ENCODE measurements around the gene DPP6.

The DPP6 gene

DNA sequence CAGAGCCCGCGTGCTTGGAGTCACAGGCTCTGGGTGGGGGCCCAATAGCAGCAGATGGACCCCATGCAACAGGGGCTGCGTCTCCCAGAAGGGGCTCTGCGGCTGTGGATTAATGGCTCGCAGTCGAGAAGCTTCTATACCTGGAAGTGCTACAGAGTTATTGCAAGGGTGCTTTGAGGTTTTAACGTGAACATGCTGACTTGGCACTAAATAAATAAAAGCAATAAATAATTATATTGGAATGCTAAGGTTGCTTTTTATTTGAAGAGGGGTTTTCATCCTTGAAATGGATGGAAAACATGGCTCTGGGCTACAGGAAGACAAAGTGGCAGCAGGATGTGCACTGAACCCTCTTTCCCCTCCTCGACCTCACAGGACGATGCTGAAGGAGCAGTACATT, 828.3 kb downstream of the DPP6 start:
- no peak for DNase-seq (ENCODE audit: low spot score)

DNA sequence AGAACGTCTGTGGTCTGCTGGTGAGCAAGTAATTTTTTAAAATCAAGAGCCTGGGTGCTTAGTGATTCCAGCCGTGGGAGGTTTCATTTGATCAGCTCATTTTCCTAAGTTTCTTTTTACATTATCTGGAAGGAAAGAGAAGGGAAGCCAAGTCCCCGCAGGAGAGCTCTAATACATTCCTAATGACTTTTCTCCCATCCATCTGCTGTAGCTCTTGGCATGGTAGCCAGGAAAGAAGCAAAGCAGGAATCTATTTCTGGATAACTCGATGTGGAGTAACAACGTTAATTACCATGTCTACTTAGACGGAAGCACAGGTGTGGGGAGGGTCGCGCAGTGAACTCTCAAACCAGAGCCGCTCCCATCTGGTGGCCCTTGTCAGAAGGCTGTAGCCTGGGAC, 828.8 kb downstream of the DPP6 start:
- no peak for DNase-seq (ENCODE audit: low spot score)

- DNase-seq (ENCODE audit: low spot score) = no peak
Measured at GRCh38 chr7:154881526-154881925, 829.3 kb downstream of the DPP6 start.

- DNase-seq (ENCODE audit: low spot score) = no peak
Measured at GRCh38 chr7:154882931-154883474, 830.8 kb downstream of the DPP6 start.

DNA sequence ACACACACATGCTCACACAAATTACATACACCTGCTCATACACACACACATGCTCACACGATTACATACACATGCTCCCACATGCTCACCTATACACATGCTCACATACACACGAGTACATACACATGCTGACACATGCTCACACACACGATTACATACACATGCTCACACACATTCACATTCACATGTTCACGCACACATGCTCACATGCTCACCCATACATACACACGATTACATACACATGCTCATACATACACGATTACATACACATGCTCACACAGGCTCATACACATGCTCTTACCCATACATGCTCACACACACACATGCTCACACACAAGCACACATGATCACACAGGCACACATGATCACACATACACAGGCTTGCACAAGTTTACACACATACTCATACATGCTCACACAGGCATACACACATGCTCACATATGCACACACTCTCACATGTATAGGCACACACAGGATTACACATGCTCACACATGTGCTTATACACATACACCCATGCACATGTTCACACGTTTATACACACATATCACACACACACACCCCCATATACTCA, 832.2 kb downstream of the DPP6 start:
- no peak for DNase-seq (ENCODE audit: low spot score)

GRCh38 chr7:154886591-154886990, 834.4 kb downstream of the DPP6 start:
- no peak for DNase-seq (ENCODE audit: low spot score)

DNA sequence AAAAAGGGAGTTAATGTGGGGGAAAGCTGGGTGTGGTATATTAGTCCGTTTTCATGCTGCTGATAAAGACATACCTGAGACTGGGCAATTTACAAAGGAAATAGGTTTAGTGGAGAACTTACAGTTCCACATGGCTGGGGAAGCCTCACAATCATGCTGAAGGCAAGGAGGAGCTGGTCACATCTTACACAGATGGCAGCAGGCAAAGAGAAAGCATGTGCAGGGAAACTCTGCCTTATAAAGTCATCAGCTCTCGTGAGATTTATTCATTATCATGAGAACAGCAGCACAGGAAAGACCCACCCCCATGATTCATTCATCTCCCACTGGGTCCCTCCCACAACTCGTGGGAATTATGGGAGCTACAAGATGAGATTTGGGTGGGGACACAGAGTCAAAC, 836.5 kb downstream of the DPP6 start:
- DNase-seq (ENCODE audit: low spot score) = no peak

DNA sequence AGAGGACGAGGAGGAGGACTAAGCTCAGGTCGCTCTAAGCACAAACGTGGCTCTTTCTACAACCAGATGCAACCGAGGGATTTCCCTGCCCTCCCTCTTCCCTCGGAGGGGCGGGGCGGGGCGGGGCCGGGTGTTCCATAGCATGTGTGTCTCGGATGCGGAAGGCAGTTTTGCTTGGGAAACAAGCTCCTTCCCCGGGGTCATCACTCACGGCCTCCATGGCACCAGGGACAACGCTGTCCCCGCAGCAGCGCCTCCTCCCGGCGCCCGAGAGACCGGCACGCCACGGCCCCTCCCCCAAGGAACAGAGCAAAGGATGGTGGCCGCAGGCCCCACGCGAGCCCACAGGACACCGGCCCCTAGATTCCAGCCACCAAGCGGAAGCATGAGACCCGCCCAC, 840.3 kb downstream of the DPP6 start:
- no peak for DNase-seq (ENCODE audit: low spot score)

- DNase-seq (ENCODE audit: low spot score) = no peak
Measured at GRCh38 chr7:154896076-154896475, 843.9 kb downstream of the DPP6 start.

- DNase-seq (ENCODE audit: low spot score) = no peak
Measured at GRCh38 chr7:154898973-154899855, 847.0 kb downstream of the DPP6 start.

DNA sequence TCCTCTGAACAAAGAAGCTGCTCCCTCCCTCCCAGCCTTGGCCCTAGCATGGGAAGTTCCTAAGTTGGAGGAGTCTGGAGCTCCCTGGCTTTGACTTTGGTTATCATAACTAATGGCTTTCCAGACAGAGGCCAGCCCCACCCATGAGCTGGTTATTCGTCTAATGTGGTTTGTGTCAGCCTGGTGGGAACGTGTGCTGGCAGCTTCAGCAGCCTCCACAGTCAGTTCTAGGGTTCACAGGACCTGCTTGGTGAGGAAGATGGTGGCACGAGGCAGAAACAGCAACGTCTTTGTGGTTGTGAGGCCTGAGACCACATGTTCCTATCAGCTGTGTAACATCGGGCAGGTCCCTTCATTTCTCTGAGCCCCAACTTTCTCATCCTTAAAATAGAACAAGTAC, 847.7 kb downstream of the DPP6 start:
- DNase-seq (ENCODE audit: low spot score) = no peak

DNA sequence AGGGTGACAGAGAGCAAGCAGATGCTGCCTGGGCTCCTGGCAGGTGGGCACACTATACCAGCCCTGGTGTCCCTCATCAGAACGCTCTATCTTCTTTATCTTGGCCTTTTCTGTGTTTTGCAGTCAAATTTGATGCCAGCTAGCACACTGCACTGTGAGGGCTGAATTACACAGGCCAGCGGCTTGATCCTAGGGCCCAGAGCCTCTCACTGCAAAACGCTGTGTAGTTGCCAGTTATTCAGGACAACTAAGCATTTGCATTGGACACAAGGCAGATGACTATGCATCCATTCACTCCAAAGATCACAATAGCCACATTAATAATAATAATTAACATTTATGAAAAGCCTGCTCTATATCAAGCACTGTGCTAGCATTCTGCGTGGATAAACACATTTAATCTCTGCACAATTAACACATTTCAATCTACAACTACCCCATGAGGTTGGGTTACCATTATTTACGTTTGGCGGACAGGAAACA, 850.4 kb downstream of the DPP6 start:
- no peak for DNase-seq (ENCODE audit: low spot score)

DNA sequence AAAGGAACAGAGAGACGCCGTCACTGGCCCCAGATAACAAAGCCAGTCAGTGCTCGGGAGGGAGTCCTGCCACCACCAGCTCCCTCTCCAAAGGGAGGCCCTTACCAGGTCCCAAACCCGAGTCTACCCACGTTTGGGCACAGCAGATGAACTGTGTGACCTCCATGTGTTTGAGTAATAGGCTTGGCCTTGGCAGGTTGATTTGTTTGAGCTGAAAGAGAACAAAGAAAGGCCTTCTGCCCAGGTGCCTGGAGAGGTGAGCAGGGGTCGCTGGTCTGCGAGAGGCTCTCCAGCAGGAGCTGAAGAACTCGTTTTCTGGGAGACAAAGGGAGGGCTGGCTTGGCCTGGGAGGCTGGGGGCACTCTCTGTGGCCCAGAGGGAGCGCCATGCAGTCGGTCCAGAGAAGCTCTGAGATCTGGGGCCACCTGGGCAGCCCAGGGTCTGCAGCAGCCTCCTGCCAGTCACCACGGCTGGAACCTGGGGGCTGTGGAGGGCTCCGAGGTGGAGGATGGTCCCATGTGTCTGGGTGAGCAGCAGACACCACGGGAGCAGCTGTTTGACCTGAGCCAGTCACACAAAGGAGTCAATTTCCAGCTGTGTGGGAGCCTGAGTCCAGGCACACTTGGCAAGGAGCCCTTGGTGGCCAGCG, 851.0 kb downstream of the DPP6 start:
- no peak for DNase-seq (ENCODE audit: low spot score)

GRCh38 chr7:154905146-154905545, 852.9 kb downstream of the DPP6 start:
- DNase-seq (ENCODE audit: low spot score) = no peak

DNA sequence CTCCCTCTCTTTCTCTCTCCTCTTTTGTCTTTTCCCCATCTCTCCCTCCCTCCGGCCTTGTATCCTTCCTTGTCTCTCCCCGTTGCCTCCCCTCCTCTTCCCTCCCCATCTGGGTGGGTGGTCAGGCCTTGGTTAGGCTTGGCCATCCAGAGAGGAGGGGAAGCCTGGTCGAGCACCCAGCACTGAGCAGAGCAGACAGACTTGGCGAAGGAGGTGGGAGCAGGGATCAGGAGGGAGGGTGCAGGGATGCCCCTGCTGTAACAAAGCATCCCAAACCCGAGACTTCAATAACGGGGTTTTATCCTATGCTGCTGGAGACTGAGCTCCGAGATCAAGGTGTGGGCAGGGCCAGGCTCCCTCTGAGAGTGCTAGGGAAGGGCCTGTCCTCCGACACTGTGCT, 853.4 kb downstream of the DPP6 start:
- DNase-seq (ENCODE audit: low spot score) = no peak

DNA sequence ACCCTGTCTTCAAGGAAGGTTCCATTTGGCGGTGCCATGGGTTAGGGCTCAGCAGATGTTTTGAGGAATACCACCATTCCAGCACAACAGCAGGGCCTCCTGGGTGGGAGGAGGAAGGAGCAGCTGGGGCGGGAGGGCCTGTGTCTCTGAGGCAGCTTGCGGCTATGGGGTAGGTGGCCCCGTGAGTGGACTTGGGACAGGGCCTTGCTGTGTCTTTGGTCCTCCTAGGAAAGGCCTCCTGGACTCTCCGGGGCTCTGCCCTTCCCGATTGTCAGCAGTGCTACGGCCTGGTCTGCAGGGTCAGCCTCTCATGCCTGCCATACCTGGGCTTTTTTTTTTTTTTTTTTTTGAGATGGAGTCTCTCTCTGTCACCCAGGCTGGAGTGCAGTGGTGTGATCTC, 854.0 kb downstream of the DPP6 start:
- DNase-seq (ENCODE audit: low spot score) = no peak

- no peak for DNase-seq (ENCODE audit: low spot score)
Measured at GRCh38 chr7:154906736-154907355, 854.6 kb downstream of the DPP6 start.

DNA sequence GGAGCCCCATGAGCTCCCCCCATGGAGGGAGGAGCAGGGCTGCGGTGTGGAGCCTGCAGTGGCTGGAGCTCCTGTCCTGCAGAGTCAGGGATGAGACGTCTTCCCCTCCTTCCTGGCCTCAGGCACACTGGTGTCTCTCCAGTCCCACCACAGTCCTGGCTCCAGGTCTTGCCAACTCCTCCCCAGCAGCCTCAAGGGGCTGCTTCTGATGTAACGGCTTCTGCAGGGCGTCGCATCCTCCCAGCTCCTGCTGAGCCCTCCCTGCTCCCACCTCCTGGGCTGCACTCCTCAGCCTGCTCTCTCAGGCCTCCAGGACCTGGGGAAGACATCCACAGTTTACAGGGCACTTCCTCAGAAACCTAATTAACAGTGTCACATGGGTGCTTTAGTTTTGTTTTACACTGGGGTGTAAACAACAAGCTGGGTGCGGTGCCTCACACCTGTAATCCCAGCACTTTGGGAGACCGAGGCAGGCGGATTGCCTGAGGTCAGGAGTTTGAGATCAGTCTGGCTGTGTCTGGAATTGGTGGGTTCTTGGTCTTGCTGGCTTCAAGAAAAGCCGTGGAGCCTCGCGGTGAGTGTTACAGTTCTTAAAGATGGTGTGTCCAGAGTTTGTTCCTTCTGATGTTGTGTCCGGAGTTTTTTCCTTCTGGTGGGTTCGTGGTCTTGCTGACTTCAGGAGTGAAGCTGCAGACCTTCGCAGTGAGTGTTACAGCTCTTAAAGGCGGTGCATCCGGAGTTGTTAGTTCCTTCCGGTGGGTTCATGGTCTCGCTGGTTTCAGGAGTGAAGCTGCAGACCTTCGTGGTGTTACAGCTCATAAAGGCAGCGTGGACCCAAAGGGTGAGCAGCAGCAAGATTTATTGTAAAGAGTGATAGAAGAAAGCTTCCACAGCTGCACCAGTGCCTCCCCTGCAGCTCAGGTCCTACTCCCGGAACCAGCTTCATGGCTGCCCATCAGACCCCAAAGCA, 855.7 kb downstream of the DPP6 start:
- DNase-seq (ENCODE audit: low spot score) = no peak

GRCh38 chr7:154909241-154910105, 857.3 kb downstream of the DPP6 start:
- no peak for DNase-seq (ENCODE audit: low spot score)

DNA sequence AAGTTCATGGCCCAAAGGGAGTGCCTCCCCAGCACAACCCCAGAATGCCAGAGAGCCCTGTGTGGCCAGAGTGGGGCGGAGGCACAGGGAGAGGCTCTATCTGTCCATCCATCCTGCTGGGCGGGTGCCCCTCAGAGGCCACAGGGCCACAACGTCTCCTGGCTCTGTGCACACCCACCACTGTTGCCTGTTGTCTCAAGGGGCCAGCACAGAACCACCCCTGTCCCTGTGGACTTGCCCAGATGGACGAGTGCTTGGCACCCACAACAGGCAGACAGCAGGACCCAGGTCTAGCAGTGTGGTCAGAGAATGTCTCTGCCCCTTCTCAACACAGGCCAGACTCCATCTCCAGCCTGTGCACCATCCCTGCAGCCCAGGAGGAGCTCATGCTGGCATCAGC, 857.9 kb downstream of the DPP6 start:
- no peak for DNase-seq (ENCODE audit: low spot score)

Measured in CD4-positive, alpha-beta T cell treated with Interleukin-15 for 4 hours (primary cell).